GM19468 (cell line): ENCODE measurements around the gene STARD8.
"Not testable (repeated sequence)": the region's sequence is repeated elsewhere in the genome, so short reads cannot be mapped to it uniquely, and the experiment has no call there.

Experiments
- ATAC-seq: cut with Tn5 transposase; IDR thresholded peaks from one replicate; pipeline ENCODE4 v1.9.1; 2021; ENCODE audit warnings: mild to moderate bottlenecking, moderate library complexity, moderate number of reproducible peaks; ENCODE audit not compliant: unreplicated experiment; ENCODE audit errors: extremely low read depth

Gene STARD8

DNA sequence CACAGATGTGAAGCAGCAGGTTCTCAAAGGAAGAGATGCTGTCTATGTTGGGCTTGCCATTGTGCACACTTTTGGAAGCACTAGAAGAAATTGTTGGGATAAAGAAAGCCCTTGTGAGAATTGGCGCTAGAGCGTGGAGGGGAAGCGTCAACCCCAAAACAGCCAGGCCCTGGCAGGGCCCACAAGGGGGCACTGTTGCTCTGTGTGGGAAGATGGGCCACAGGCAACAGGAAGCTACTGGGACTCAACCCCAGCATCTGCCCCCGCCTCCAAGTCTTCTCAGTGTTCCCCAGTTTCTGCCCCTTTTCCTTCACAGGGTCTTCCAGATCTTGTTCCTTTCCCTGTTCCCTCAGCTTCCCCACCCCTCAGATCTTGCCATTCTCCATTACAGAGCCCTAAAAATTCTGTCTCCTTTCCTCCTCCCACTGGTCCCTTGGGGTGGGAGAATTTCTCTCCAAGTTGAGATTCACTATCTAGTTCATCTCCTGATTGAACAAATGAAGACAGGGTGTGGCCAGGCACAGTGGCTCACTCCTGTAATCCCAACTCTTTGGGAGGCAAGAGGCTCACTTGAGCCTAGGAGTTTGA, 85.5 kb downstream of the STARD8 start:
- ATAC-seq = no peak

DNA sequence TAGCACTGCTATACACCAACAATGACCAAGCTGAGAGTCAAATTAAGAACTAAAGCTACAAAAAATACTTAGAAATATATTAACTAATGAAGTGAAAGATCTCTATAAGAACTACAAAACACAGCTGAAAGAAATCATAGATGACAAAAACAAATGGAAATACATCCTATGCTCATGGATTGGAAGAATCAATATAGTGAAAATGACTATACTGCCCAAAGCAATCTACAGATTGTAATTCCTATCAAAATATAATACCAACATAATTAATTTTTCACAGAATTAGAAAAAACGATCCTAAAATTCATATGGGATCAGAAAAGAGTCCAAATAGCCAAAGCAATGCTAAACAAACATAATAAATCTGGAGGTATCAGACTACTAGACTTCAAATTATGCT, 87.8 kb downstream of the STARD8 start:
- ATAC-seq = no peak

DNA sequence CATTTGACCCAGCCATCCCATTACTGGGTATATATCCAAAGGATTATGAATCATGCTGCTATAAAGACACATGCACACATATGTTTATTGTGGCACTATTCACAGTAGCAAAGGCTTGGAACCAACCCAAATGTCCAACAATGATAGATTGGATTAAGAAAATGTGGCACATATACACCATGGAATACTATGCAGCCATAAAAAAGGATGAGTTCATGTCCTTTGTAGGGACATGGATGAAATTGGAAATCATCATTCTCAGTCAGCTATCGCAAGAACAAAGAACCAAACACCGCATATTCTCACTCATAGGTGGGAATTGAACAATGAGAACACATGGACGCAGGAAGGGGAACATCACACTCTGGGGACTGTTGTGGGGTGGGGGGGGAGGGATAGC, 94.4 kb downstream of the STARD8 start:
- not testable (repeated sequence) for ATAC-seq

DNA sequence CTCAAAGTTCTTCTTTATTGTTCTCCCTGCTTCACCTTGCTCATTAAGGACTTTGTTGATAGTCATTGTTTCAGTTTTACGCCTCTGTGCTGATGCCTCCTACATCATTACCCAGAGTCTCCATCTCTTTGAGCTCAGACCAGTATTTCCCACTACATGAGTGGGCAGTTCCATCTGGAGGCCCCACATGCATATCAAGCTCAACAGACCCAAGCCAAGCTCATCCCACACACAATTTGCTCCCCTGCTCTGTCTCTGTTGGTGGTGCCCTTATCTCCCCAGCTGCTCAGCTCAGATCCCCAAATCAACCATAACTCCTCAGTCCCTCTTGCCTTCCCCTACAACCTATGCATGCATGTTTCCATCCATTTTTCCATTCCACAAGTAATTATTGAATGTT, 96.3 kb downstream of the STARD8 start:
- no peak for ATAC-seq

DNA sequence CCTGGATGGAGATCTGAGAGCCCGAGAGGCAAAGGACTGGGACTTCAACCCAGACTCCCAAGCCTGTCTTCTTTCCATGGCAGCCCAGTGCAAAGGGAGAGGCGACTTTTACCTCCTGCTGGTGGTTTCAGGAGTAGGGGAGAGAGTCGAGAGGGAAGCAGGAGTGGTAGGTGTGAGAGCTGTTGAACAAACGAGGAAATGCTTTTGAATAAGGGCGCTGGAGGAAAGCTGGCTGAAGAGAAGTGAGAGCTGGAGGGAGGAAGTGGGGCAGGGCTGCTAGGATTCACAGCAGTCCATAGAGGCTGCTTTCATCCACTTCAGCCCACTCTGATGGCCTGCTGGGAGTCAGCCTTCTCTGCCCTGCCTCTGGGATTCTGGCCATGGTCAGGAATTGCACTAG, 99.5 kb downstream of the STARD8 start:
- no peak for ATAC-seq

DNA sequence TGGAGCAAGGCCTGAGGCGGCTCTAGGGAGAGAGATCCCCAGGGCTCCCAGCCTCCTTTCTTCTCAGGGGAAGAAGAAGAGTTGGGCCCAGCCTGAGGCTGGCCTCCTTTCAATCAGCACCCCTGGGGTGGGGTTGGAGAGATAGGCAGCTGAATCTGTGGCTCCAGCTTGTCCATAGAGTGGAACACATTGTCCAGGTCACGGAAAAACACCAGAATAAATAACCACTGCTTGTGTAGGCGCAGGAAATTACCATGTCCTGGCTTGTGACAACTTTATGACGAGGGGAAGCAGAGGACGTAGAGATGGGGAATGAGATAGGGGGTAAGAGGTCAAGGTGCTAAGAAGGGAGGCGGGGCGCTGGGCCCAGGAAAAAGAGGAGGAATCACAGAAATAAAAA, 100.6 kb downstream of the STARD8 start:
- ATAC-seq = no peak

DNA sequence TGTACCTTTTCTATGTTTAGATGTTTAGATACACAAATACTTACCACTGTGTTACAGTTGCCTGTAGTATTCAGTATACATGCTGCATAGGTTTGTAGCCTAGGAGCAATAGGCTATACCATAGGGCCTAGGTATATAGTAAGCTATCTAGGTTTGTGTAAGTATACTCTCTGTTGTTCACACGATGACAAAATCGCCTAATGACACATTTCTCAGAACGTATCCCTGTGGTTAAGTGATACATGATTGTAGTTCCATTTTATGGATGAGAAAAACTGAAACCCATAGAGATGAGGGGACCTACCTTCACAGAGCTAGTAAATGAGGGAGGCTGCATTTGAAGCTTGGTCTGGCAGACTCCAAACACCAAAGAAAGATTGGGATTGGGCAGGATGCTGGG, 102.0 kb downstream of the STARD8 start:
- no peak for ATAC-seq

DNA sequence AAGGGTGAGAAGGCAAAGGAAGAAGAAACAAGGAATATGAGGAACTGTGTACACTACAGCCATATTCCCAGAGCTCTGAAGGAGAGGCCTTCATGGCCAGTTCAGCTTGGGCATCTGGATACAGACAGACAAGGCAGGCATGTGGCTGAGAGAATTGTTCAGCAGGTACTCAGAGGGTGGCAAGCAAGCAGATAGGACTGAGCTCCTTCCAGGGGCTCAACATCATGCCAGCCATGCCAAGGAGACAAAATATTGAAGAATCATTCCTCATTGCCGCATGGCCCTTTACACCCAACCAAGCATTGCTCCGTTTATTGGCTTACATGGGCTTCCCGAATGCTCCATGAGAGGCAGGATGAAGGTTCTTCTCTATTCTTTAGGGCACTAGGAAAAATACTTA, 102.8 kb downstream of the STARD8 start:
- ATAC-seq = no peak

DNA sequence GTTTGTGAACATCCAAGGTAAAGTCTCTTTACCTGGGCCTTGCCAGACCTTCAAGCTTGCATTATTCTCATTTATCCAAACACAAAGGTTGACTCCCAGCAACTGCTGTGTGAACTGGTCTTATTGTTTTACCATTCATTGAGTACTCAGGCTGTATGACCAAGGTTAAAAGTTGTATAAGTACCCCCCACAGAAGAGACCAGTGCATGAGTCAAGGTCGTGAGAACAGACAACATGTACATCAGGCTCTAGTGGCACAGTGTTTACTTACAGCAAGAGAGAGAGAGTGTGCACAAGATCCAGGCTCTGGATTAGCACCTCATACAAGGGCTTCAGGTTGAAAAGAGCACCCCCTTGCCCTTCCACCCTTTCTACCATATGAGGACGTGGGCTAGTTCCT, 103.9 kb downstream of the STARD8 start:
- ATAC-seq = no peak

DNA sequence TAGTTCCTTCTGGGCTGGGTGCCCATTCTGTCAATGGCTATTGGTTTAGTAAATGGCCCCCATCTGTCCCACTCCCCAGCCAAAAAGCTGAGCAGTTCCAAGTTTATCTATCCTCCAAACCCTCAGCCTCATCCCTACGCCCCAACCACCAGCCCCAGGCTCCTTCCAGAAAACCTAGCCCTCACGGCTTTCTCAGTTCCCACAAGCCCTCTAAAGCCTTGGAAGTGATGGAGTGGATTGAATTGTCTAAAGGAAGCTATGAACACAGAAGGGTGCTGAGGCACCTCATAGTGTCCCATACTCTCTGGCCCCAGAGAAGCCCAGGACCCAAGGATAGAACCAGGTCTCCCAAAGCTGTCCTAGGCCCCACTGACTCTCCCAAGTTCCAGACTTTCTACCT, 105.8 kb downstream of the STARD8 start:
- ATAC-seq = no peak

DNA sequence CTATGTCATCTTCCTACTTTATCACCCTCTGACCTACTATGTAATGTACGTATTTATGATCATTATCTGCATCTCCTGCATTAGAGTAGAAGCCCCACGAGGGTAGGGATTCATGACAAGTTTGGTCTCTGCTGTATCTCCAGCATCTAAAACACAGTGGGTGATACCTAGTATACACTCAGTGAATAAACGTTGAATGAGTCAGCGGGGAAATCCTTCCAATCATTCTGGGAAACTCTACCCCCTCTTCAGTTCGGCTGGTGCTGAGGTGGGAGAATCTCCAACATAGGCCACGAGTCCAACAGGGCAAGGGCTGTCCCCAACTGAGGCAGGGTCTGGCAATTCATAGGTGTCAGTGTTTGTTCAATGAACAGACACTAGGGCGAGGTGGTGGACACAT, 106.9 kb downstream of the STARD8 start:
- ATAC-seq = no peak

DNA sequence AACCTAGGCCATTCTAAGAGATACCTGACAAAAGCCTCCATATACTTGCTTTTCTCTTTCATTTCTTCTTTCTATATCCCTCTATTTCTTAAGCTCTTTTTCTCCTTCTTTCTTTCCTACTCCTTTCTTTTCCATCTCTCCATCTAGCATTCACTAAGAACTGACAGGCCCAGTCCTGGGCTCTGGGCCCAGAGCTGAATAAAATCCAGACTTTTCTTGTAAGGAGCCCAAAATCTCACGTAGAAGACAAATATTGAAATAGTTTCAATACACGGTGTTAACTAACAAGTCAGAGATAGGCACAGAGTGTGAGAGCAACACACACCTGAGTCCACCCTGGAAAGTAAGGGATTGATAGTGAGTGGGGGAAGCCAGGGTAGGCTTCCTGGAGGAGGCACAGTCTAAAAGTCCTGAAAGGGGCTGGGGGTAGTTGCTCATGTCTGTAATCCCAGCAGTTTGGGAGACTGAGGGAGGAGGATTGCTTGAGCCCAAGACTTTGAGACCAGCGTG, 108.2 kb downstream of the STARD8 start:
- no peak for ATAC-seq

DNA sequence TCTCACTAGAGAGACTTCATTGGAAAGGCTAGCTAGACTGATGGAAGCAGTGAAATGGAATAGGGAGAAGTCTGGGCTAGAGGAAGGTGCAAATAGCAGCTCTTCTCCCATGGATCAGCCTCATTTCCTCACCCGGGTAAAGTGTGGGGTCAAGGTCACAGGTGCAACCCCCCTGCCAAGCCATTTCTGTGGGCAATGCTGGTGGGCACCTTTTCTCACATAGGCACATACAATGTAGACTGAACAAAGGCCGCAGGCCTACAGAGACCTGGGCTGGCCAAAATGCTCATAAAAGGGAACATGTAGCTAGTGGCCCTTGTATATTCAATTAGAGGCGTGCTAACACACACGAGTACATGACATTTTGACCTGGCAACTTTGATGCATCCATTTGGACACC, 109.9 kb downstream of the STARD8 start:
- ATAC-seq = no peak

DNA sequence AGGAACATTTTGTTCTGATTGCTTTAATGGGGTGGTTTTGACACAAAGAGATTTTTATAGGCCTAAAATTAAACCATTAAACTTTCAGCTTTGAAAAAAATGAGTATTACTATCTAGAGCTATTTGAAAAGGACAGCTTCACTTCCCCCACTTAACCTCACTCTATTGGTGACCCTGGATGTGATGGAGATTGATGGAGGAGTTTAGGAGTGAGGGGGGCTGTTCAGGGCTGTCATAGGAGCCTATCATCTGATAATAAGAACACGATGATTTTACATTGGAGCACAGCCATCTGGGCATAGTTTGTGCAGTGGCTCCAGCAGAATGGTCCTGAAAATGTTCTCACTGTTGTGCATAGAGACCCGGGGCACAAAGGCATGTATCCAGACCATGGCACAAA, 110.3 kb downstream of the STARD8 start:
- ATAC-seq = no peak

DNA sequence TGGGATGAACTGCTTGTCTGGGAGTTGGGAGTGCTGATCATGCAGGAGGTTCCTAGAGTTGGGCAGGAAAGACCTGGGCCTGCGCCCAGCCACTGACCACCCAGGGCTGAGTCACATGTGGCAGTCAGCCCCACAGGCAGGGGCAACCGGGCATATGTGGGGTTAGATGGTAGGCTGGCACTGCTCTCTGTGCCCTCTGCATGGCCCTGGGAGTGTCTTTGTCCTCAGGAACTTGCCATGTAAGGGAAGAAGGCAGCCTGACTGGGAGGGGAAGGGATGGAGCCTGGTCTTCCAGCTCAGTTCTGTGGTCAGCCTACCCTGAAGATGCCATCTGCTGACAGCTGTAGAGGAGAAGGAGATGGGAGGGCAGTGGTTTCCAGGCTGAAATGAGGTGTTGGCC, 111.2 kb downstream of the STARD8 start:
- ATAC-seq = no peak

DNA sequence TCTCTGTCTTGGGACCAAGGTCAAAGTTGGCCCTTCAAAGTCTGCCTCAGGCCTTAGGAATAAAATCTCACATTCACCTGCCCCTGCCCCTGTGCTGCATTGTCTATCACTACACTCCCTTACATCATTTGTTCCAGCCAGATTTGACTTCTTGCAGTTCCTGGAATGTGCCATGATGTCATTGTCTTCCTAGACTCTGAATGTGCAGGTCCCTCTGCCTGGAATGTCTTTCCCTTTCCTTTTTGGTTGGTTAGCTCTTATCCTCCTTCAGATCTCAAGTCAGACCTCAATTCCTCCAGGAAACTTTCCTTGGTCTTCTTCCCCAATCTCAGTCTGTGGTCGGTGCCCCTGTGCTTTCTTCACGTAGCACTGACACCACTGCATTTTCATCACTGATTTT, 113.6 kb downstream of the STARD8 start:
- no peak for ATAC-seq

DNA sequence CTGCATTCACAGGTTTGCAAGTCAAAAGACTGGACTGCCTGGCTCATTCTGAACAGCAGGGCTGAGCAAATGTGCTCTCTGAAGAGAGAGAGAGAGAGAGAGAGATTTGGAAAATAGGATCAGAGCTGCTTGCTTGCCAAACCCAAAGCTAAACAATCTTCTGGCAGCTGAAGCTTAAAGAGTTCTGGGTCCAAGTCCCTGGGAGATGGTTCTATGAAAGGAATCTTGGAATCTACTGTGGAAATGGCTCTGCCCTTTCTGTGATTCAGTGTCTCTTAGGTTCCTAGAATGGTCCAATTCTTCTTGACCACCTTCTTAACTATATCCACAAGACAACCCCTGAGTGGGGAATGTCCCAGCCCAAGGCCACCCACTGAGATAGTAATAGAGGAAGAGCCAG, 115.3 kb downstream of the STARD8 start:
- no peak for ATAC-seq

DNA sequence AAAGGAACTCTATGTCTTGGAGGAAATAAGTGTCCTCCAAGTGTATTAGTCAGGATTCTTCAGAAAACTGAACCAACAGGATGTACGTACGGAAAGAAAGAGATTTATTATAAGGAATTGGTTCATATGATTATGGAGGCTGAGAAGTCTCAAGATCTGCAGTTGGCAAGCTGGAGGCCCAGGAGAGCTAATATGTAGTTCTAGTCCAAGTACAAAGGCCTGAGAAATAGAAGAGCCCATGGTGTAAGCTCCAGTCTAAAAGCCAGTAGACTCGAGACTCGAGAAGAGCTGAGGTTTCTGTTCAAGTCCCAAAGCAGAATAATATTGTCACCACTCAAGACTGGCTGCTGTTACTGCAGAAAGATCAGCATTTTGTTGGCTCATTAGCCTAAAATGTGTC, 116.0 kb downstream of the STARD8 start:
- ATAC-seq = no peak
